Endothelial cell of umbilical vein (primary cell): ENCODE measurements around the gene ETV6. TPM values are rescaled to one million over a fixed set of nuclear protein-coding genes. Genes with fewer than 3 reads are reported as not detected.

Source experiments
- BruUV-seq: library from RNA; stranded (reverse); fragments of 400-500 nt; replicated peaks from 2 replicates; lab custom pipeline; 2021; lab: Mats Ljungman, UMichigan
- CTCF ChIA-PET: fragments of 300-600, 350-600 bp; sonication (Branson Sonifier 250); formaldehyde crosslinking; loops from one replicate; lab custom pipeline; 2021; ENCODE audit warnings: antibody characterized with exemption, inconsistent platforms; lab: Charles Lee
- POLR2A ChIA-PET: fragments of 300-600, 350-600 bp; sonication (Branson Sonifier 250); formaldehyde crosslinking; loops from one replicate; lab custom pipeline; 2021; ENCODE audit warnings: antibody characterized with exemption, inconsistent platforms; lab: Charles Lee
- DNase-seq: peaks from one replicate; pipeline ENCODE4 v3.0.0-alpha.2; 2011; ENCODE audit warnings: low read depth, low spot score
- FAIRE-seq: peaks from 2 replicates; lab custom pipeline; 2011; peaks lifted over from hg19 to GRCh38; lab: Jason Lieb, UNC
- H2AFZ ChIP-seq: 2 replicates; pipeline ENCODE4 v1.6.0; 2012; ENCODE audit warnings: low read depth, low read length, control low read depth, inconsistent platforms
- H3K27ac ChIP-seq: 2 replicates; pipeline ENCODE4 v1.5.1; 2011; ENCODE audit warnings: low read depth, mild to moderate bottlenecking, control low read depth, low read length, moderate library complexity; ENCODE audit not compliant: insufficient read depth
- H3K27me3 ChIP-seq, 2 experiments: 2 replicates each; pipeline versions ENCODE4 v1.6.0 to v1.6.1; 2011; ENCODE audit warnings: low read length in 2 of 2, mixed read lengths in 1 of 2; ENCODE audit not compliant: control insufficient read depth in 2 of 2, insufficient read depth in 2 of 2
- H3K36me3 ChIP-seq, 2 experiments: 2 replicates in 1 of 2; 3 replicates in 1 of 2; pipeline ENCODE4 v1.5.1; 2011; ENCODE audit warnings: low read length in 2 of 2, mild to moderate bottlenecking in 1 of 2, moderate library complexity in 1 of 2; ENCODE audit not compliant: control insufficient read depth in 2 of 2, insufficient read depth in 2 of 2; ENCODE audit errors: extremely low read depth in 1 of 2
- H3K4me1 ChIP-seq: 3 replicates; pipeline ENCODE4 v1.5.1; 2011; ENCODE audit warnings: mild to moderate bottlenecking, low read length; ENCODE audit not compliant: control insufficient read depth, insufficient read depth; ENCODE audit errors: extremely low read depth
- H3K4me2 ChIP-seq: 2 replicates; pipeline ENCODE4 v1.6.1; 2011; ENCODE audit warnings: low read length, control low read depth, mixed read lengths; ENCODE audit not compliant: insufficient read depth
- H3K4me3 ChIP-seq, 3 experiments: fragments of 200-600 bp in 1 of 3; sonication (generic), shearing (Covaris generic) in 1 of 3; replicated peaks in 1 of 3; 2 replicates each; pipeline ENCODE4 v1.5.1; 2011 to 2016; ENCODE audit warnings: control low read depth in 3 of 3, low read length in 3 of 3, mild to moderate bottlenecking in 2 of 3, inconsistent platforms in 1 of 3, low read depth in 1 of 3, moderate library complexity in 1 of 3; ENCODE audit not compliant: insufficient read depth in 1 of 3
- H3K79me2 ChIP-seq: 2 replicates; pipeline ENCODE4 v1.6.0; 2012; ENCODE audit warnings: low read length, inconsistent platforms; ENCODE audit not compliant: control insufficient read depth, insufficient read depth
- H3K9ac ChIP-seq: replicated peaks from 2 replicates; pipeline ENCODE3; 2011; ENCODE audit warnings: low read length, control low read depth; ENCODE audit not compliant: insufficient read depth; ENCODE audit errors: extremely low read depth
- H3K9me1 ChIP-seq: replicated peaks from 3 replicates; pipeline ENCODE4 v1.6.0; 2011; ENCODE audit warnings: mild to moderate bottlenecking, low read length; ENCODE audit not compliant: control insufficient read depth, insufficient read depth; ENCODE audit errors: extremely low read depth
- H3K9me3 ChIP-seq: replicated peaks from 2 replicates; pipeline ENCODE4 v1.5.1; 2012; ENCODE audit warnings: low read length, inconsistent platforms; ENCODE audit not compliant: control insufficient read depth, insufficient read depth
- H4K20me1 ChIP-seq: replicated peaks from 2 replicates; pipeline ENCODE3; 2011; ENCODE audit warnings: mild to moderate bottlenecking, low read length; ENCODE audit not compliant: control insufficient read depth, insufficient read depth; ENCODE audit errors: extremely low read depth
- CTCF ChIP-seq, 2 donors: IDR thresholded peaks; 1 replicate in 1 of 2; 2 replicates in 1 of 2; pipeline ENCODE4 v1.5.1; 2011; ENCODE audit warnings: low read length in 2 of 2, mild to moderate bottlenecking in 2 of 2, moderate library complexity in 2 of 2, control low read depth in 1 of 2, inconsistent platforms in 1 of 2, low read depth in 1 of 2; ENCODE audit not compliant: insufficient read depth in 1 of 2; ENCODE audit errors: extremely low read depth in 1 of 2
- EZH2 ChIP-seq: IDR thresholded peaks from 2 replicates; pipeline ENCODE4 v1.6.1; 2012; ENCODE audit warnings: borderline replicate concordance, low read depth, mild to moderate bottlenecking, moderate library complexity, low read length, inconsistent platforms; ENCODE audit not compliant: severe bottlenecking
- FOS ChIP-seq: IDR thresholded peaks from 2 replicates; pipeline ENCODE4 v1.6.1; 2011; ENCODE audit warnings: mild to moderate bottlenecking, low read length, moderate library complexity, borderline replicate concordance; ENCODE audit not compliant: insufficient read depth
- GATA2 ChIP-seq: IDR thresholded peaks from 2 replicates; pipeline ENCODE4 v1.7.0; 2011; ENCODE audit warnings: low read depth, mild to moderate bottlenecking, moderate library complexity, mixed read lengths, low read length; ENCODE audit not compliant: insufficient read length, insufficient read depth
- JUN ChIP-seq: IDR thresholded peaks from 2 replicates; pipeline ENCODE4 v1.6.1; 2011; ENCODE audit warnings: borderline replicate concordance, low read depth; ENCODE audit not compliant: insufficient read length, insufficient read depth
- MYC ChIP-seq: IDR thresholded peaks from one replicate; pipeline ENCODE4 v1.6.1; 2011; ENCODE audit warnings: mild to moderate bottlenecking, low read depth, low read length
- POLR2AphosphoS5 ChIP-seq: IDR thresholded peaks from 2 replicates; pipeline ENCODE4 v1.6.1; 2012; ENCODE audit warnings: low read depth, mild to moderate bottlenecking, control low read depth, low read length, moderate library complexity; ENCODE audit not compliant: insufficient read depth
- dilution Hi-C: fragments of 300-500 bp; cut with MboI; formaldehyde crosslinking; loops from one replicate; pipeline ENCODE4 v1.15.0; 2019; ENCODE audit warnings: low sequenced_read_pairs; ENCODE audit not compliant: extremely low pct_ligation_motif_present
- intact Hi-C: fragments of 100-400 bp; cut with micrococcal nuclease; formaldehyde crosslinking; loops from one replicate; pipeline ENCODE4 v1.10.0; 2022
- polyA plus RNA-seq, 4 experiments: library from polyadenylated mRNA; depleted of rRNA in 3 of 4; stranded (reverse) in 3 of 4; unstranded in 1 of 4; fragments of >200 nt; gene quantifications; 2 replicates each; pipeline versions ENCODE4 v1.2.1 to v1.2.3, GENCODE V29; 2011 to 2012; ENCODE audit warnings: missing spikeins in 1 of 4
- total RNA-seq: library from RNA; stranded (reverse); gene quantifications from 2 replicates; pipeline ENCODE4 v1.2.3, GENCODE V29; 2021

The ETV6 gene
- total and polyA plus RNA-seq, 2 donors (not counting 3 experiments of a cell fraction or from before 2014, with no cell fraction given): 15.9 to 57.1 TPM

GRCh38 chr12:11607313-11608081 lies 42.0 kb upstream of the ETV6 start:
- Histone ChIP-seq H3K27me3 (peaks cover 0 to 4% of the 10 kb centered on the region in 2 experiments), H2AFZ (no peak overlapping the region), H3K9ac (no peak overlapping the region), H3K79me2 (no peaks in the 10 kb centered on the region), H4K20me1 (no peaks in the 10 kb centered on the region), H3K4me1 (no peaks in the 10 kb centered on the region), H3K4me2 (no peak overlapping the region), H3K9me1 (no peaks in the 10 kb centered on the region), H3K27ac (no peak overlapping the region), H3K36me3 (no peaks in the 10 kb centered on the region), H3K9me3 (no peaks in the 10 kb centered on the region), H3K4me3 (no peak overlapping the region)
- intact Hi-C loops (no loop called here), dilution Hi-C loops (no loop called here)
- BruUV-seq: no TSS peak
- CTCF ChIA-PET: no interaction called here
- FAIRE-seq (no peak), DNase-seq (no peak)
- POLR2A ChIA-PET: no interaction called here
- TF ChIP-seq CTCF (IDR thresholded peaks at IDR 0.05; ENCODE audit: extremely low read depth in 1 of 2, insufficient read depth in 1 of 2, low read depth in 1 of 2, low read length in 2 of 2): no peak
- TF ChIP-seq FOS: no peak
- TF ChIP-seq POLR2AphosphoS5: no peak
- TF ChIP-seq GATA2: no peak
- no peak for TF ChIP-seq EZH2
- no peak for TF ChIP-seq JUN
- no peak for TF ChIP-seq MYC
